ENCODE results near the gene BMP2K. TPM values are rescaled to one million over a fixed set of nuclear protein-coding genes. Genes with fewer than 3 reads are reported as not detected.

BMP2K gene
- total RNA-seq, 2 experiments from 2014 or later, result 16.4 to 17.8 TPM

GRCh38 chr4:78953769-78954666 lies 177.9 kb downstream of the BMP2K start:
- POLR2A ChIA-PET, result no interaction called here
- CTCF ChIA-PET, result no interaction called here

- ChIA-PET CTCF (no interaction called here), POLR2A (no interaction called here)
Measured at GRCh38 chr4:78956975-78957374, 180.8 kb downstream of the BMP2K start.

- ChIA-PET POLR2A (no interaction called here), CTCF (no interaction called here)
Measured at GRCh38 chr4:78960926-78961325, 184.8 kb downstream of the BMP2K start.

Other genes with a start within 250 kb of the BMP2K start
- under 1 TPM; 0.21 to 0.31 TPM for gene ANXA3, start 224.6 kb upstream of the BMP2K start, total RNA-seq
- 10 to 100 TPM; 13.0 to 15.2 TPM for gene PAQR3, start 163.1 kb downstream of the BMP2K start, total RNA-seq